DMS 273 (cell line): ENCODE measurements around the gene RAB8B.
"Not testable (repeated sequence)": the region's sequence is repeated elsewhere in the genome, so short reads cannot be mapped to it uniquely, and the experiment has no call there.

ENCODE experiments used
- DNase-seq: peaks from one replicate; lab custom pipeline; 2025; ENCODE audit not compliant: unreplicated experiment; lab: John Stamatoyannopoulos, UW

The RAB8B gene

GRCh38 chr15:63203451-63204090 is 14.2 kb downstream of the RAB8B start:
- no peak for DNase-seq

- DNase-seq = no peak
Measured at GRCh38 chr15:63206079-63206478, 16.7 kb downstream of the RAB8B start.

GRCh38 chr15:63208824-63209223 is 19.4 kb downstream of the RAB8B start:
- DNase-seq = not testable (repeated sequence)

GRCh38 chr15:63210151-63211091 is 21.0 kb downstream of the RAB8B start:
- no peak for DNase-seq

- DNase-seq = no peak
Measured at GRCh38 chr15:63211092-63211490, 21.7 kb downstream of the RAB8B start.

GRCh38 chr15:63211549-63211948 is 22.1 kb downstream of the RAB8B start:
- DNase-seq = no peak

GRCh38 chr15:63212050-63213004 is 22.9 kb downstream of the RAB8B start:
- peak; percentile 11 for DNase-seq

- no peak for DNase-seq
Measured at GRCh38 chr15:63218100-63218808, 28.8 kb downstream of the RAB8B start.

- DNase-seq = no peak
Measured at GRCh38 chr15:63219196-63219710, 29.8 kb downstream of the RAB8B start.

- DNase-seq = no peak
Measured at GRCh38 chr15:63221346-63221745, 31.9 kb downstream of the RAB8B start.

- no peak for DNase-seq
Measured at GRCh38 chr15:63223463-63223862, 34.1 kb downstream of the RAB8B start.

GRCh38 chr15:63225381-63225780 is 36.0 kb downstream of the RAB8B start:
- DNase-seq = no peak

- DNase-seq = no peak
Measured at GRCh38 chr15:63226155-63226883, 36.9 kb downstream of the RAB8B start.

- no peak for DNase-seq
Measured at GRCh38 chr15:63226966-63227401, 37.6 kb downstream of the RAB8B start.

GRCh38 chr15:63227689-63228088 is 38.3 kb downstream of the RAB8B start:
- DNase-seq = no peak

GRCh38 chr15:63231206-63231605 is 41.8 kb downstream of the RAB8B start:
- no peak for DNase-seq

- DNase-seq = no peak
Measured at GRCh38 chr15:63231706-63232105, 42.3 kb downstream of the RAB8B start.

- DNase-seq = no peak
Measured at GRCh38 chr15:63232405-63232804, 43.0 kb downstream of the RAB8B start.

GRCh38 chr15:63232943-63233342 is 43.5 kb downstream of the RAB8B start:
- DNase-seq = no peak
